ENCODE measurements around the gene PRKCE. TPM values are rescaled to one million over a fixed set of nuclear protein-coding genes. Genes with fewer than 3 reads are reported as not detected.

The PRKCE gene
- polyA plus RNA-seq, 3 donors = 1.3 to 7.7 (median 2.3) TPM

GRCh38 chr2:46181789-46182530 is 530.5 kb downstream of the PRKCE start:
- Histone ChIP-seq H3K4me3 (replicated peaks in 1 of 3; ENCODE audit: low read depth in 2 of 3, low read length in 3 of 3) (no peak overlapping the region), H3K36me3 (replicated peaks in 1 of 2; ENCODE audit: control insufficient read depth in 1 of 2, insufficient read depth in 2 of 2, low read length in 2 of 2) (peaks cover 5 to 7% of the 10 kb centered on the region in 2 donors), H3K27ac (ENCODE audit: low read depth in 1 of 2, low read length in 2 of 2) (no peak overlapping the region), H3K4me2 (replicated peaks; ENCODE audit: extremely low read depth, low read length, poor library complexity, severe bottlenecking) (no peak overlapping the region), H3K27me3 (ENCODE audit: control insufficient read depth in 2 of 2, insufficient read depth in 2 of 2, low read length in 2 of 2) (no peaks in the 10 kb centered on the region), H3K4me1 (ENCODE audit: control insufficient read depth in 1 of 2, insufficient read depth in 2 of 2, low read length in 2 of 2) (peaks cover 1 to 4% of the 10 kb centered on the region in 2 donors), H3K9ac (ENCODE audit: insufficient read depth, low read length, poor library complexity, severe bottlenecking) (no peak overlapping the region), H4K20me1 (ENCODE audit: insufficient read depth, low read length) (no peaks in the 10 kb centered on the region), H3K79me2 (ENCODE audit: insufficient read depth, low read length) (no peaks in the 10 kb centered on the region), H2AFZ (ENCODE audit: insufficient read depth, low read depth, low read length, poor library complexity, severe bottlenecking) (no peak overlapping the region), H3K9me3 (replicated peaks in 1 of 2; ENCODE audit: control insufficient read depth in 1 of 2, insufficient read depth in 1 of 2, low read length in 2 of 2) (no peaks in the 10 kb centered on the region)
- Mint-ChIP-seq H3K27me3 (ENCODE audit: low read depth in 3 of 3) (peaks cover 0 to 1% (median 0%) of the 10 kb centered on the region in 3 donors), H3K27ac (no peak overlapping the region), H3K36me3 (peaks cover 12 to 13% of the 10 kb centered on the region in 2 donors), H3K4me1 (peaks cover 6% of the 10 kb centered on the region), H3K4me3 (no peak overlapping the region), H3K9me3 (no peaks in the 10 kb centered on the region)
- intact Hi-C loops (cut with micrococcal nuclease) = no loop called here
- no peak for DNase-seq
- 98% methylated on average over 11 of the region's 18 CpGs for WGBS (ENCODE audit: insufficient coverage)
- TF ChIP-seq, protein P1, sequence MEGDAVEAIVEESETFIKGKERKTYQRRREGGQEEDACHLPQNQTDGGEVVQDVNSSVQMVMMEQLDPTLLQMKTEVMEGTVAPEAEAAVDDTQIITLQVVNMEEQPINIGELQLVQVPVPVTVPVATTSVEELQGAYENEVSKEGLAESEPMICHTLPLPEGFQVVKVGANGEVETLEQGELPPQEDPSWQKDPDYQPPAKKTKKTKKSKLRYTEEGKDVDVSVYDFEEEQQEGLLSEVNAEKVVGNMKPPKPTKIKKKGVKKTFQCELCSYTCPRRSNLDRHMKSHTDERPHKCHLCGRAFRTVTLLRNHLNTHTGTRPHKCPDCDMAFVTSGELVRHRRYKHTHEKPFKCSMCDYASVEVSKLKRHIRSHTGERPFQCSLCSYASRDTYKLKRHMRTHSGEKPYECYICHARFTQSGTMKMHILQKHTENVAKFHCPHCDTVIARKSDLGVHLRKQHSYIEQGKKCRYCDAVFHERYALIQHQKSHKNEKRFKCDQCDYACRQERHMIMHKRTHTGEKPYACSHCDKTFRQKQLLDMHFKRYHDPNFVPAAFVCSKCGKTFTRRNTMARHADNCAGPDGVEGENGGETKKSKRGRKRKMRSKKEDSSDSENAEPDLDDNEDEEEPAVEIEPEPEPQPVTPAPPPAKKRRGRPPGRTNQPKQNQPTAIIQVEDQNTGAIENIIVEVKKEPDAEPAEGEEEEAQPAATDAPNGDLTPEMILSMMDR (IDR thresholded peaks at IDR 0.05) = no peak

DNA sequence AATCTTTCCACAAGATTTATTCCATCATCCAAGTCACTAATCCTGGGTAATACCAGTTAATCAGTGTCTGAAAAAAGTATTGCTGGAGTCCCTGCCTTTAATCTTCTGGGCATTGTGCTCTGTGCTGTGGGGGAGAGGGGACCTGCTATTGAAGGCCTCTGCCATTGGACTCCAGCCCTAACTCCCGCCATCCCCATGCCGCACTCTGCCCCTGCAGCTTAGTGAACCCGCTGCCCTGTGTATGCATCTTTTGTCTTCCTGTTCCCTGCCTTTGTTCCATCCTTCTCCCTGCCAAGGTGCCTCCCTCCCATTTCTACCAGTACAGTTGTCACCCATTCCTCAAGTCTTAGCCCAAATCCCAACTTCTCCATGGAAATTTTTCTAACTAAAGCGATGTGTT is 532.0 kb downstream of the PRKCE start:
- Mint-ChIP-seq H3K9me3 (no peaks in the 10 kb centered on the region), H3K4me3 (no peak overlapping the region), H3K4me1 (peaks cover 14% of the 10 kb centered on the region), H3K27ac (no peak overlapping the region), H3K27me3 (ENCODE audit: low read depth in 3 of 3) (peaks cover 0 to 1% (median 0%) of the 10 kb centered on the region in 3 donors), H3K36me3 (peaks cover 12 to 13% of the 10 kb centered on the region in 2 donors)
- Histone ChIP-seq H3K79me2 (ENCODE audit: insufficient read depth, low read length) (no peaks in the 10 kb centered on the region), H3K4me2 (replicated peaks; ENCODE audit: extremely low read depth, low read length, poor library complexity, severe bottlenecking) (no peak overlapping the region), H3K27me3 (ENCODE audit: control insufficient read depth in 2 of 2, insufficient read depth in 2 of 2, low read length in 2 of 2) (no peaks in the 10 kb centered on the region), H3K4me1 (ENCODE audit: control insufficient read depth in 1 of 2, insufficient read depth in 2 of 2, low read length in 2 of 2) (peaks cover 6 to 16% of the 10 kb centered on the region in 2 donors), H3K36me3 (replicated peaks in 1 of 2; ENCODE audit: control insufficient read depth in 1 of 2, insufficient read depth in 2 of 2, low read length in 2 of 2) (peaks cover 5 to 7% of the 10 kb centered on the region in 2 donors), H2AFZ (ENCODE audit: insufficient read depth, low read depth, low read length, poor library complexity, severe bottlenecking) (no peak overlapping the region), H3K9me3 (replicated peaks in 1 of 2; ENCODE audit: control insufficient read depth in 1 of 2, insufficient read depth in 1 of 2, low read length in 2 of 2) (no peaks in the 10 kb centered on the region), H4K20me1 (ENCODE audit: insufficient read depth, low read length) (no peaks in the 10 kb centered on the region), H3K9ac (ENCODE audit: insufficient read depth, low read length, poor library complexity, severe bottlenecking) (no peak overlapping the region), H3K4me3 (replicated peaks in 1 of 3; ENCODE audit: low read depth in 2 of 3, low read length in 3 of 3) (no peak overlapping the region), H3K27ac (ENCODE audit: low read depth in 1 of 2, low read length in 2 of 2) (no peak overlapping the region)
- 100% methylated on average over 3 of the region's 4 CpGs for WGBS (ENCODE audit: insufficient coverage)
- TF ChIP-seq, protein P1 (IDR thresholded peaks at IDR 0.05) = no peak
- DNase-seq = no peak
- intact Hi-C loops (cut with micrococcal nuclease) = no loop called here
